ENCODE data around the gene WDR83. TPM values are rescaled to one million over a fixed set of nuclear protein-coding genes. Genes with fewer than 3 reads are reported as not detected.
A peak's percentile ranks its signal among the peaks of the same experiment; 100 is the strongest.

The WDR83 gene
- total RNA-seq, 3 donors from 2014 or later = 8.2 to 13.8 (median 10.2) TPM

DNA sequence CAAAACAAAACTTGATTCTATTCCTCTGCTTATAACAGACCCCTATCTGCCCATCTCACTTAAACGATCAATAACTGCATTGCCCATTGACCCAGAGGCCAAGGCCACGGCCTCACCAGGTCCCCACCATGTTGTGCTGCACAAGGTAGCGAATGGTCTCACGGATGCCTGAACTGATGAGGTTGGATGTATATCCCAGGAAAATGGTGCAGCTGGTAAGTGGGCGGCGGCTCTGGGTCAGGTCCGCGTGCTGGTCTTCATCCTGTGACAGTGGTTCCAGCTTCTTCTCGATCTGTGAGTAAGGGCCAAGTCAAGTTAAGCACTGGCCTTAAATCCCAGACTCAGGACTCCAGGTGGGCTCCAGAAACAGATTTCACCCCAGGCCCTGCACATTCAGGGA lies 13.4 kb downstream of the WDR83 start:
- no peaks in the 10 kb centered on the region for H3K36me3 ChIP-seq
- H3K9me3 ChIP-seq = no peaks in the 10 kb centered on the region
- TF ChIP-seq POLR2AphosphoS5 (IDR thresholded peaks at IDR 0.05) (no peak), CTCF (IDR thresholded peaks at IDR 0.05) (no peak), POLR2A (IDR thresholded peaks at IDR 0.05) (no peak)
- no peak overlapping the region for H3K27ac ChIP-seq
- intact Hi-C loops (cut with DNase I; ENCODE audit: low total_unique reads) = no loop called here
- no peak overlapping the region for H3K4me3 ChIP-seq
- H3K27me3 ChIP-seq = no peaks in the 10 kb centered on the region
- DNase-seq (ENCODE audit: low spot score in 2 of 2) = no peak
- H3K4me1 ChIP-seq = no peaks in the 10 kb centered on the region

- H3K27me3 ChIP-seq = no peaks in the 10 kb centered on the region
- intact Hi-C loops (cut with DNase I; ENCODE audit: low total_unique reads) = no loop called here
- peak within 1 kb of the TSS; percentile 98 to 99 for H3K27ac ChIP-seq
- no peaks in the 10 kb centered on the region for H3K36me3 ChIP-seq
- peak within 1 kb of the TSS; percentile 75 to 94 (median 87) for H3K4me3 ChIP-seq
- TF ChIP-seq POLR2AphosphoS5 (IDR thresholded peaks at IDR 0.05) (peak; percentile 72 to 83 (median 81)), CTCF (IDR thresholded peaks at IDR 0.05) (no peak), POLR2A (IDR thresholded peaks at IDR 0.05) (peak; percentile 45)
- H3K9me3 ChIP-seq = no peaks in the 10 kb centered on the region
- peak; percentile 86 to 90 for DNase-seq (ENCODE audit: low spot score in 2 of 2)
- H3K4me1 ChIP-seq = no peaks in the 10 kb centered on the region
Measured at GRCh38 chr19:12681074-12681987, 14.7 kb downstream of the WDR83 start, which contains the start of gene DHPS. DHPS (minus strand) TSS chr19:12681880; CDS start chr19:12681766, 114 bp downstream.

- Histone ChIP-seq H3K27ac (no peak overlapping the region), H3K4me1 (no peaks in the 10 kb centered on the region), H3K9me3 (no peaks in the 10 kb centered on the region), H3K4me3 (no peak overlapping the region), H3K27me3 (no peaks in the 10 kb centered on the region), H3K36me3 (no peaks in the 10 kb centered on the region)
- TF ChIP-seq POLR2AphosphoS5 (IDR thresholded peaks at IDR 0.05) (no peak), POLR2A (IDR thresholded peaks at IDR 0.05) (no peak), CTCF (IDR thresholded peaks at IDR 0.05) (no peak)
- intact Hi-C loops (cut with DNase I; ENCODE audit: low total_unique reads) = no loop called here
- DNase-seq (ENCODE audit: low spot score in 2 of 2) = no peak
Measured at GRCh38 chr19:12685831-12686230, 19.2 kb downstream of the WDR83 start.

GRCh38 chr19:12687496-12688196 lies 21.0 kb downstream of the WDR83 start, which contains the start of gene GNG14:
GNG14 (plus strand) TSS chr19:12687998; CDS start chr19:12688049, 51 bp downstream.
- intact Hi-C loops (cut with DNase I; ENCODE audit: low total_unique reads) = no loop called here
- no peak for DNase-seq (ENCODE audit: low spot score in 2 of 2)
- TF ChIP-seq POLR2A (IDR thresholded peaks at IDR 0.05) = no peak
- no peak for TF ChIP-seq POLR2AphosphoS5 (IDR thresholded peaks at IDR 0.05)
- TF ChIP-seq CTCF (IDR thresholded peaks at IDR 0.05) = no peak

More at GRCh38 chr19:12687496-12688196, 21.0 kb downstream of the WDR83 start, which contains the start of gene GNG14:
- no peaks in the 10 kb centered on the region for H3K27me3 ChIP-seq
- no peaks in the 10 kb centered on the region for H3K4me1 ChIP-seq
- no peaks in the 10 kb centered on the region for H3K36me3 ChIP-seq
- H3K4me3 ChIP-seq = no peak within 1 kb of the TSS
- H3K9me3 ChIP-seq = no peaks in the 10 kb centered on the region
- no peak within 1 kb of the TSS for H3K27ac ChIP-seq

Data from breast epithelium (tissue), 4 donors.